CD14-positive monocyte (primary cell): ENCODE results near the gene GALNT1. TPM values are rescaled to one million over a fixed set of nuclear protein-coding genes. Genes with fewer than 3 reads are reported as not detected.

Experiments used
- DNase-seq, 3 donors: peaks; one replicate each; pipeline ENCODE4 v3.0.0-alpha.2; 2011 to 2022
- H2AFZ ChIP-seq: 2 replicates; pipeline ENCODE4 v1.6.0; 2012; ENCODE audit warnings: mild to moderate bottlenecking, low read depth, low read length, inconsistent platforms; ENCODE audit not compliant: insufficient read depth, poor library complexity, severe bottlenecking
- H3K27ac ChIP-seq, 2 donors: 1 replicate in 1 of 2; 2 replicates in 1 of 2; pipeline ENCODE4 v1.5.1; 2012 to 2013; ENCODE audit warnings: low read length in 2 of 2, control low read depth in 1 of 2, inconsistent platforms in 1 of 2, low read depth in 1 of 2, mild to moderate bottlenecking in 1 of 2
- H3K27me3 ChIP-seq, 2 donors: one replicate each; pipeline versions ENCODE4 v1.6.0 to v1.6.1; 2011 to 2013; ENCODE audit warnings: low read length in 2 of 2; ENCODE audit not compliant: control insufficient read depth in 2 of 2, insufficient read depth in 2 of 2
- H3K36me3 ChIP-seq, 2 donors: replicated peaks in 1 of 2; 1 replicate in 1 of 2; 2 replicates in 1 of 2; pipeline versions ENCODE4 v1.5.1 to v1.6.1; 2012 to 2013; ENCODE audit warnings: low read length in 2 of 2, control low read depth in 1 of 2, inconsistent platforms in 1 of 2, mild to moderate bottlenecking in 1 of 2; ENCODE audit not compliant: insufficient read depth in 2 of 2, control insufficient read depth in 1 of 2
- H3K4me1 ChIP-seq, 2 donors: 1 replicate in 1 of 2; 2 replicates in 1 of 2; pipeline versions ENCODE4 v1.5.1 to v1.6.1; 2012 to 2013; ENCODE audit warnings: low read length in 2 of 2, control low read depth in 1 of 2, inconsistent platforms in 1 of 2, mild to moderate bottlenecking in 1 of 2, moderate library complexity in 1 of 2; ENCODE audit not compliant: insufficient read depth in 2 of 2, control insufficient read depth in 1 of 2
- H3K4me2 ChIP-seq: replicated peaks from 2 replicates; pipeline ENCODE3; 2012; ENCODE audit warnings: low read length, moderate library complexity, mild to moderate bottlenecking; ENCODE audit not compliant: poor library complexity, severe bottlenecking; ENCODE audit errors: extremely low read depth
- H3K4me3 ChIP-seq, 3 experiments: fragments of 200-600 bp in 1 of 3; sonication (generic) in 1 of 3; replicated peaks in 1 of 3; 1 replicate in 2 of 3; 2 replicates in 1 of 3; pipeline ENCODE4 v1.5.1; 2011 to 2013; ENCODE audit warnings: low read length in 3 of 3, mild to moderate bottlenecking in 3 of 3, control low read depth in 2 of 3, low read depth in 2 of 3, inconsistent platforms in 1 of 3, moderate library complexity in 1 of 3
- H3K79me2 ChIP-seq: 2 replicates; pipeline ENCODE4 v1.6.0; 2012; ENCODE audit warnings: mild to moderate bottlenecking, control low read depth, inconsistent platforms, low read length, moderate library complexity; ENCODE audit not compliant: insufficient read depth
- H3K9ac ChIP-seq: 2 replicates; pipeline ENCODE4 v1.6.0; 2017; ENCODE audit warnings: low read length, mild to moderate bottlenecking; ENCODE audit not compliant: insufficient read depth, poor library complexity, severe bottlenecking
- H3K9me3 ChIP-seq, 2 donors: replicated peaks in 1 of 2; 1 replicate in 1 of 2; 2 replicates in 1 of 2; pipeline versions ENCODE4 v1.5.1 to v1.6.1; 2012 to 2013; ENCODE audit warnings: low read length in 2 of 2, control low read depth in 1 of 2; ENCODE audit not compliant: control insufficient read depth in 1 of 2, insufficient read depth in 1 of 2
- H4K20me1 ChIP-seq: 2 replicates; pipeline ENCODE4 v1.6.0; 2012; ENCODE audit warnings: mild to moderate bottlenecking, low read length, control low read depth, moderate library complexity; ENCODE audit not compliant: insufficient read depth
- H3K27ac Mint-ChIP-seq, 7 donors: one replicate each; pipeline ENCODE4 v1.8.0; 2020; ENCODE audit warnings: mild to moderate bottlenecking in 7 of 7, mixed read lengths in 7 of 7, moderate library complexity in 6 of 7, inconsistent platforms in 2 of 7
- H3K27me3 Mint-ChIP-seq, 3 donors: one replicate each; pipeline ENCODE4 v1.8.0; 2021 to 2022; ENCODE audit warnings: low read depth in 3 of 3, mild to moderate bottlenecking in 3 of 3, mixed read lengths in 3 of 3, moderate library complexity in 3 of 3, inconsistent platforms in 1 of 3
- H3K36me3 Mint-ChIP-seq, 2 donors: one replicate each; pipeline ENCODE4 v1.8.0; 2020; ENCODE audit warnings: mixed read lengths in 2 of 2, inconsistent platforms in 1 of 2, mild to moderate bottlenecking in 1 of 2
- H3K4me1 Mint-ChIP-seq: one replicate; pipeline ENCODE4 v1.8.0; 2020; ENCODE audit warnings: mild to moderate bottlenecking, mixed read lengths
- H3K4me3 Mint-ChIP-seq, 2 donors: one replicate each; pipeline ENCODE4 v1.8.0; 2020; ENCODE audit warnings: mild to moderate bottlenecking in 2 of 2, mixed read lengths in 2 of 2, moderate library complexity in 1 of 2
- H3K9me3 Mint-ChIP-seq, 7 donors: one replicate each; pipeline ENCODE4 v1.8.0; 2020 to 2022; ENCODE audit warnings: mixed read lengths in 7 of 7, mild to moderate bottlenecking in 6 of 7, moderate library complexity in 6 of 7, inconsistent platforms in 2 of 7
- CTCF ChIP-seq: fragments of 200-600 bp; IDR thresholded peaks from one replicate; pipeline ENCODE4 v1.8.0; 2022; ENCODE audit warnings: antibody characterized with exemption, mild to moderate bottlenecking
- WGBS: methylation state at CpG from one replicate; pipeline ENCODE4 v1.1.5; 2013; ENCODE audit warnings: missing lambda C conversion rate; ENCODE audit not compliant: insufficient coverage; 5-methylcytosine and 5-hydroxymethylcytosine counted together
- intact Hi-C, 2 donors: fragments of 100-400 bp; cut with micrococcal nuclease; formaldehyde crosslinking; loops; one replicate each; pipeline versions ENCODE4 v1.15.0 to v1.15.1; 2023
- polyA plus RNA-seq, 3 donors: library from polyadenylated mRNA; depleted of rRNA in 1 of 3; unstranded in 2 of 3; stranded (reverse) in 1 of 3; fragments of 300-500 nt in 2 of 3; fragments of >200 nt in 1 of 3; fragmentation: Illumina TruSeq in 2 of 3; gene quantifications; 1 replicate in 2 of 3; 2 replicates in 1 of 3; pipeline ENCODE4 v1.2.3, GENCODE V29; 2012 to 2021

GALNT1 gene
- polyA plus RNA-seq, 3 donors = 16.8 to 58.5 (median 22.9) TPM

GRCh38 chr18:35739778-35740177 lies 158.2 kb downstream of the GALNT1 start:
- Mint-ChIP-seq H3K9me3 (peaks cover 0 to 9% (median 4%) of the 10 kb centered on the region in 7 donors), H3K4me1 (no peaks in the 10 kb centered on the region), H3K27me3 (peaks cover 1 to 4% (median 3%) of the 10 kb centered on the region in 3 donors), H3K36me3 (no peaks in the 10 kb centered on the region), H3K4me3 (no peak overlapping the region), H3K27ac (no peak overlapping the region)
- DNase-seq = no peak
- intact Hi-C loops = no loop called here
- Histone ChIP-seq H2AFZ (no peak overlapping the region), H3K4me3 (no peak overlapping the region), H3K4me1 (no peaks in the 10 kb centered on the region), H3K9me3 (no peaks in the 10 kb centered on the region), H3K27ac (no peak overlapping the region), H3K79me2 (no peaks in the 10 kb centered on the region), H3K4me2 (no peak overlapping the region), H4K20me1 (no peaks in the 10 kb centered on the region), H3K9ac (no peak overlapping the region), H3K27me3 (no peaks in the 10 kb centered on the region), H3K36me3 (no peaks in the 10 kb centered on the region)
- no peak for TF ChIP-seq CTCF

GRCh38 chr18:35740656-35741055 lies 159.1 kb downstream of the GALNT1 start:
- H4K20me1 ChIP-seq = no peaks in the 10 kb centered on the region
- no peak overlapping the region for H3K27ac ChIP-seq
- H3K27me3 Mint-ChIP-seq = peaks cover 1 to 4% (median 2%) of the 10 kb centered on the region in 3 donors
- WGBS = 100% methylated on average over 1 of the region's 2 CpGs
- H3K4me3 Mint-ChIP-seq = no peak overlapping the region
- H3K4me2 ChIP-seq = no peak overlapping the region
- no peak for DNase-seq
- H3K27me3 ChIP-seq = no peaks in the 10 kb centered on the region
- H3K36me3 Mint-ChIP-seq = no peaks in the 10 kb centered on the region
- no peaks in the 10 kb centered on the region for H3K4me1 Mint-ChIP-seq
- no peak overlapping the region for H3K9ac ChIP-seq
- peaks cover 4 to 14% (median 7%) of the 10 kb centered on the region in 7 donors for H3K9me3 Mint-ChIP-seq
- H3K36me3 ChIP-seq = no peaks in the 10 kb centered on the region
- no peaks in the 10 kb centered on the region for H3K79me2 ChIP-seq
- TF ChIP-seq CTCF = no peak
- intact Hi-C loops = no loop called here
- no peaks in the 10 kb centered on the region for H3K4me1 ChIP-seq
- H3K27ac Mint-ChIP-seq = no peak overlapping the region
- peaks cover 0 to 3% of the 10 kb centered on the region in 2 donors for H3K9me3 ChIP-seq
- no peak overlapping the region for H3K4me3 ChIP-seq
- no peak overlapping the region for H2AFZ ChIP-seq
